Measurements from ENCODE around the gene RHNO1. TPM values are rescaled to one million over a fixed set of nuclear protein-coding genes. Genes with fewer than 3 reads are reported as not detected.

Gene RHNO1
- total RNA-seq, 4 donors from 2014 or later = 1.2 to 26.3 (median 12.4) TPM

DNA sequence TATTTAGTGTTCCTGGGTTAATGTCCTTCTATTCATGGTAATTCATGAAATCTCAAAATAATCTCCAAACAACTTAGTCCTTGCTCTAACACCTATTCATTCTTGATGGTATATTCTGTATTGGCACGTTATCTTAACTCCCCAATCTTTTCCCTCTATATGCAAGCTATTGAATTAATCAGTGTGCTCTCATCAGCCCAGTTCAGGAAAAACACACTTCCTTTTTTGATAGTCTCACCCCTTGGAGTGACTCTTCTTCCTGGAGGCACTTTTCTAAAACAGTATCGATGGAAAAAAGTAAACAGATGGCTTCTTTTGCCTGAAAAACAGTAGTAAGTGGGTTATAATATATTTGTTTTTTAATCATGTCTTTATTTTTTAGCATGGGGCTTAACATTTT, 42.2 kb downstream of the RHNO1 start:
- no peak for TF ChIP-seq POLR2A (IDR thresholded peaks at IDR 0.05)
- TF ChIP-seq, protein P1, sequence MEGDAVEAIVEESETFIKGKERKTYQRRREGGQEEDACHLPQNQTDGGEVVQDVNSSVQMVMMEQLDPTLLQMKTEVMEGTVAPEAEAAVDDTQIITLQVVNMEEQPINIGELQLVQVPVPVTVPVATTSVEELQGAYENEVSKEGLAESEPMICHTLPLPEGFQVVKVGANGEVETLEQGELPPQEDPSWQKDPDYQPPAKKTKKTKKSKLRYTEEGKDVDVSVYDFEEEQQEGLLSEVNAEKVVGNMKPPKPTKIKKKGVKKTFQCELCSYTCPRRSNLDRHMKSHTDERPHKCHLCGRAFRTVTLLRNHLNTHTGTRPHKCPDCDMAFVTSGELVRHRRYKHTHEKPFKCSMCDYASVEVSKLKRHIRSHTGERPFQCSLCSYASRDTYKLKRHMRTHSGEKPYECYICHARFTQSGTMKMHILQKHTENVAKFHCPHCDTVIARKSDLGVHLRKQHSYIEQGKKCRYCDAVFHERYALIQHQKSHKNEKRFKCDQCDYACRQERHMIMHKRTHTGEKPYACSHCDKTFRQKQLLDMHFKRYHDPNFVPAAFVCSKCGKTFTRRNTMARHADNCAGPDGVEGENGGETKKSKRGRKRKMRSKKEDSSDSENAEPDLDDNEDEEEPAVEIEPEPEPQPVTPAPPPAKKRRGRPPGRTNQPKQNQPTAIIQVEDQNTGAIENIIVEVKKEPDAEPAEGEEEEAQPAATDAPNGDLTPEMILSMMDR (IDR thresholded peaks at IDR 0.05) = no peak
- intact Hi-C loops (cut with DNase I; ENCODE audit: low total_unique reads) = no loop called here
- DNase-seq = no peak
- Histone ChIP-seq H3K27ac (no peak overlapping the region), H3K36me3 (no peaks in the 10 kb centered on the region), H3K9me3 (no peaks in the 10 kb centered on the region), H3K27me3 (no peaks in the 10 kb centered on the region), H3K4me3 (no peak overlapping the region), H3K4me1 (no peaks in the 10 kb centered on the region)

DNA sequence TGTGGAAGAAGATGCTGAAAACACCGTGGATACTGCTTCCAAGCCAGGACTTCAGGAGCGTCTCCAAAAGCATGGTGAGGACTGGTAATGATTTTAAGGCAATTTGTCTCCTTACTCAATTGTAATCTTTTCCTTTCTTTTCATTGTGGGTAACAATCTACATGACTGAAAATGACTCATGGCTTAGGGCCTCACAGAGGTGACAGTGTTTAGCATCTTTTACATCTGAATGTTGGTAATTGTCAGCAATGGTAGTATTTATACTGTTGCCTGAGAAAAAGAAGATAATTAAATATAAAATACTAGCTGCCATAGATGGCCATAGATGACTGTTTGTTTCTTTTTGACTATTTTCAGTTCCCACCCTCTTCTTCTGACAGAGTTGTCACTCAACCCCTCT, 45.3 kb downstream of the RHNO1 start:
- H3K4me1 ChIP-seq = no peaks in the 10 kb centered on the region
- H3K27ac ChIP-seq = no peak overlapping the region
- H3K27me3 ChIP-seq = no peaks in the 10 kb centered on the region
- no peak overlapping the region for H3K4me3 ChIP-seq
- no peaks in the 10 kb centered on the region for H3K36me3 ChIP-seq
- TF ChIP-seq POLR2A (IDR thresholded peaks at IDR 0.05) = no peak
- TF ChIP-seq, protein P1 (IDR thresholded peaks at IDR 0.05) = no peak
- intact Hi-C loops (cut with DNase I; ENCODE audit: low total_unique reads) = no loop called here
- no peaks in the 10 kb centered on the region for H3K9me3 ChIP-seq
- DNase-seq = no peak

DNA sequence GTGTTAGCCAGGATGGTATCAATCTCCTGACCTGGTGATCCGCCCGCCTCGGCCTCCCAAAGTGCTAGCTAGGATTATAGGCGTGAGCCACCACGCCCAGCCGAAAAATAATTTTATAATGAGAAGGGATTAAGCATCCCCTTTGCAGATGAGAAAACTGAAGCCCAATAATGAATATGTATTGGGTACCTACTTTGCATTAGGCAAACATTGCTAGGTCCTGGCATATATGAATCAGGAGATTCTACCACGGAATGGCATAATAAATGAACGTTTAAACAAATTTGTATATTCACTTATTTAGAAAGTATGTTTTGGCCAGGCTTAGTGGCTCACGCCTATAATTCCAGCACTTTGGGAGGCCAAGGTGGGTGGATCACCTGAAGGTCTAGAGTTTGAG, 46.0 kb downstream of the RHNO1 start:
- TF ChIP-seq, protein P1 (IDR thresholded peaks at IDR 0.05) = no peak
- TF ChIP-seq POLR2A (IDR thresholded peaks at IDR 0.05) = no peak
- intact Hi-C loops (cut with DNase I; ENCODE audit: low total_unique reads) = no loop called here
- Histone ChIP-seq H3K4me3 (no peak overlapping the region), H3K27me3 (no peaks in the 10 kb centered on the region), H3K36me3 (no peaks in the 10 kb centered on the region), H3K9me3 (no peaks in the 10 kb centered on the region), H3K4me1 (no peaks in the 10 kb centered on the region), H3K27ac (no peak overlapping the region)
- no peak for DNase-seq

DNA sequence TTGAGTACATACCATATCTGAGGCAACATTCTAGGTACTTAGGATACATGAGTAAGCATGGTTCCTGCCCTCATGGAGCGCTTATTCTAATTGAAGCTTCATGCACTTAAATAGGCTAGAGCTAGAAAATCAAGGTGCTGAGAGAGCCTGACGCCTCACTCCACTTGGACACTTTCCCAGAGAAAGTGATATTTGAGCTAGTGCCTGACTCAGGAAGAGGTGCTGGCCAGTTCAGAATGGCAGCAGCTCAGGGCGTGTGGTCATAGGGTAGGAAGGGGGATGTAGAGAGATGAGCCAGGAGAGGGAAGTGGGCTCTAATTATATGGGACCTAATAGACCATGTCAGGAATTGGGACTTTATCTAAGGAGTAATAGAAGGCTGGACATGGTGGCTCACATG, 47.0 kb downstream of the RHNO1 start:
- no peak overlapping the region for H3K27ac ChIP-seq
- H3K4me3 ChIP-seq = no peak overlapping the region
- no peak for TF ChIP-seq POLR2A (IDR thresholded peaks at IDR 0.05)
- TF ChIP-seq, protein P1 (IDR thresholded peaks at IDR 0.05) = no peak
- no peak for DNase-seq
- no peaks in the 10 kb centered on the region for H3K36me3 ChIP-seq
- H3K9me3 ChIP-seq = no peaks in the 10 kb centered on the region
- H3K4me1 ChIP-seq = no peaks in the 10 kb centered on the region
- intact Hi-C loops (cut with DNase I; ENCODE audit: low total_unique reads) = no loop called here
- H3K27me3 ChIP-seq = no peaks in the 10 kb centered on the region

DNA sequence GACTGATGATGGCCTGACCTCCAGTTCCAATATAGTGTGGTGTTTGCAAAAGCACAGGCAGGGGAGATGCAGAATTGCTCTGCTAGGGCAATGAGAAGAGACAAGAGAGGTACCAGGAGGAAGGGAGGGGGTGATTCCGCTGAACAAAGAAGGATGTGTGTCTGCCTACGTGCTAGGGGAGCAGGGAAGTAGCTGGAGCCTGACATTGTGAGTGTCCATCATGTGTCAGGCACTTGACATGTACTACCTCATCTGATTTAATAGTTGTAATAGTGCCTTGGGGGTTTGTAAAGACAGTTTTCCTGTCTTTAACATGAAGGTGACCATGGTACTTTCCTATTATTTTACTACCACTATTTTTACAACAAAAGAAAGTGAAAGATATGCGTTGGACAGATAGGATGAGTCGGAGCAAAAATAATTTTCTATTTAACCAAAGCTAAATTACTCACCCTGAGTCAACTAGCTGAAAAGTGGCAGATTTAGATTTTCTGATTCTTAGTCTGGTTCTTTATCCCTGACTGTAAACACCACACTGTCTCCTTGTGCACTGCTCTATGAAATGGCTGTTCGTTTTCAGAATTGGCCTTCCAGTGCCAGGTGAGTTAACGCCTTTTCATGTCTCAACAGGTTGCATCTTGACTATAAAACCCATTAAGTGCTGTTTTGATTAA, 48.4 kb downstream of the RHNO1 start:
- intact Hi-C loops (cut with DNase I; ENCODE audit: low total_unique reads) = no loop called here
- H3K9me3 ChIP-seq = no peaks in the 10 kb centered on the region
- H3K27ac ChIP-seq = no peak overlapping the region
- H3K27me3 ChIP-seq = no peaks in the 10 kb centered on the region
- no peaks in the 10 kb centered on the region for H3K4me1 ChIP-seq
- no peak for DNase-seq
- no peak overlapping the region for H3K4me3 ChIP-seq
- no peak for TF ChIP-seq POLR2A (IDR thresholded peaks at IDR 0.05)
- TF ChIP-seq, protein P1 (IDR thresholded peaks at IDR 0.05) = no peak
- no peaks in the 10 kb centered on the region for H3K36me3 ChIP-seq
